Activated naive CD4-positive, alpha-beta T cell treated with anti-CD3 and anti-CD28 coated beads, Interleukin-2, amount 10 ng/mL, durations not matched to agents 7 days and 5 days (primary cell): ENCODE data around the gene FRMD1.

ENCODE experiments used
- CTCF ChIA-PET: fragments of 350-600 bp; sonication (Branson Sonifier 250); formaldehyde crosslinking; loops from one replicate; lab custom pipeline; 2021; ENCODE audit warnings: antibody characterized with exemption; lab: Charles Lee
- DNase-seq: peaks from one replicate; pipeline ENCODE4 v3.0.0-alpha.2; 2020
- H3K27ac Mint-ChIP-seq: one replicate; pipeline ENCODE4 v1.8.0; 2021; ENCODE audit warnings: mild to moderate bottlenecking, moderate library complexity, mixed read lengths
- H3K27me3 Mint-ChIP-seq: one replicate; pipeline ENCODE4 v1.8.0; 2021; ENCODE audit warnings: mild to moderate bottlenecking, mixed read lengths
- H3K36me3 Mint-ChIP-seq: one replicate; pipeline ENCODE4 v1.8.0; 2021; ENCODE audit warnings: mixed read lengths
- H3K4me1 Mint-ChIP-seq: one replicate; pipeline ENCODE4 v1.8.0; 2021; ENCODE audit warnings: mixed read lengths
- H3K4me3 Mint-ChIP-seq: one replicate; pipeline ENCODE4 v1.8.0; 2021; ENCODE audit warnings: mild to moderate bottlenecking, moderate library complexity, mixed read lengths
- H3K9me3 Mint-ChIP-seq: one replicate; pipeline ENCODE4 v1.8.0; 2021; ENCODE audit warnings: mixed read lengths

FRMD1 gene

DNA sequence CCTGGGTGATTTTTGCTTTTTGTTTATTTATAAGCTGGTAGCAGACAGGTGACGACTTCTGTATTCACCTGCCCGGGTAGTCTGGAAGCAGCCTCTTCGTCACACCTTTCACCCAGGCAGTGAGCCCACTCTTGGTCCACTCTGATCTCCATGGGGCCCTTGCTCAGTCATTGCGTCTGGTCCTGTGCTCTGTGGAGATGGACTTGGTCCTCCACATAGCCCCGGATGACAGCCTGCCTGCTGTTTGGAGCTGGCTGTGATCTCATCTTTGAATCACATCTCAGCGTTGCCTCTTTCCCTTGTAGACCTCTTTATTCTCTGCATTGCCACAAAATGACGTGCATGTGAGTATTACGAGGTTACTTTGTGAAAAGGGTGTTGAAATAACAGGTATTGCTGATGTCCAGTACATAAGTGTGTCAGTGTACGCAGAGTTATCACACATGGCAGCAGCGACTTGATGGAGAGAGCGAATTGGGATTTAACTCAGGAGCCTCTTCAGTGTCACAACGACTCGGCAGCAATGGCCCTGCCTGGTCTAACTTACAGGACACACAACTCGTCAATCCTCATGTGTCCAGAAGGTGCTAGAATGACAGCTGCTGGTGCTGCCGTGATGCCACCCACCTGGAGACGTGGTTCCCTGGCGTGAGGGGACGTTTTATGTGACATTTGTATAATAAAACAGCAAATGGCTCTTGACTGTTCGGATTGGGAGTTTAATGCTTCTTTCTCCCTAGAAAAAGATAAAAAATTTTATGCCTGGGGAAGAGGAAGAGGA lies 24.2 kb upstream of the FRMD1 start:
- Mint-ChIP-seq H3K9me3 (no peaks in the 10 kb centered on the region), H3K4me3 (no peak overlapping the region), H3K27ac (no peak overlapping the region), H3K36me3 (no peaks in the 10 kb centered on the region), H3K27me3 (peaks cover 62% of the 10 kb centered on the region), H3K4me1 (no peaks in the 10 kb centered on the region)
- CTCF ChIA-PET, result no interaction called here
- DNase-seq, result no peak

DNA sequence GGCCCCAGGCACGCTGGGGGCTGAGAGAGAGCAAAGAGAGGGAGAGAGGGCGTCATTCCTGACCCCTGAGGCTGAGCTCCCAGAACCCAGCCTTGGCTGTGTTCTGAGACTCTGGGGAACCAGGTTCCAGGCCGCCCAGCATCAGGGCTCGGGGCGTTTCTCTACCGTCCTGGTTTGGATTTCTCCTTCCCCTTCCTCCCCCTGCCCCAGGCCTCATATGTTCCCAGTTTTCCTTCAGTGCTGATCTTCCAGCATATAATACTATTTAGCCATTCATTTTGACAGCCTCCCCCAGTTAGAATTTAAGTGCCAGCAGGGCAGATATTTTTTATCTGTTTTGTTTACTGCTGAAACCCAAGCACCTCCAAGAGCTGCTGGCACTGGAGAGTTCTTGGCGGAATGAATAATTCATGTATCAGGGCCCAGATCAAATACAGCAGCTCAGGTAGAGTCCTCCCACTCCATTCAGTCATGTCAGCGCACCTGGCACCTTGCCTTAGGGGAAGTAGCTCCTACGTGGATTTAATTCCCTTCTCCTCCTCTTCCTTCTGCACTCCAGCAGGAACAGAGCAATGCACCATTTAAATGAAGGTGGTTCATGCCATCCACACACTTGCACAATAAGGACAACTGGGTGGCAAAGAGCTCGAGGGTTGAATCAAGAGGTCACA lies 23.4 kb upstream of the FRMD1 start:
- DNase-seq, result no peak
- Mint-ChIP-seq H3K36me3 (no peaks in the 10 kb centered on the region), H3K9me3 (no peaks in the 10 kb centered on the region), H3K27ac (no peak overlapping the region), H3K4me3 (no peak overlapping the region), H3K4me1 (no peaks in the 10 kb centered on the region), H3K27me3 (peaks cover 62% of the 10 kb centered on the region)
- CTCF ChIA-PET, result no interaction called here

DNA sequence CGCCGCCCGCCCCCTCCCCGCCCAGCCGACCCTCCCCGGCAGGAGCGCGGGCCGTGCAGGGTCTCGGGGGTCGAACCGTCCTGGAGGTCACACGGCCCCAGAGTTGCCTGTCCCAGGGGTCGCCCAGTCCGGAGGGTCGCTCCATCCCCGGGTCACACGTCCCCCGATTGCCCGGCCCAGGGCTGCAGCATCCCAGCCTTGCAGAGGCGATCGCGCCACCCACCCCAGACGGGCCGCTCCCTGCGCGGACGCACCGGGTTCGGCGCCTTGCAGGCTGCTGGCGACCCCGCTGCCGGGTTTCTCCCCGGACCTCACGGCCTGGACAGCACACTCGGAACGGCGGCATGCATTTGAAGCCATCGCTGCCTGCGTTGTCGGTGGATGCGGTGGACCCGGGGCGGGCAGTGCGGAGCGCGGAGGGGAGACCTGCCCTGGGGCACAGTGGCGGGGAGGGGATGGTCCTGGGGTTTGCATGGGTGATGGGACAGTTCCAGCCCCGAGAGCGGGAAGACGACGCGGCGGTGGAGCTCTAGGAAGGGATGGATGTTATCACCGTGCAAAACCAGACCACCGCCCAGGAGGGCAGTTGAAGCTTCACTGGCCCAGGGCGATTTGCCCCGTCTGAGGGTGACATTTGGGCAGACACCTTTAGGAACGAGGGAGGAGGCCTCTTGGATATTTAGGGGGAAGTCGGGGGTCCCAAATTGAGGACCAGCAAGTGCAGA lies 22.7 kb upstream of the FRMD1 start:
- CTCF ChIA-PET, result no interaction called here
- Mint-ChIP-seq H3K4me3 (no peak overlapping the region), H3K4me1 (no peaks in the 10 kb centered on the region), H3K36me3 (no peaks in the 10 kb centered on the region), H3K27ac (no peak overlapping the region), H3K9me3 (no peaks in the 10 kb centered on the region), H3K27me3 (peaks cover 62% of the 10 kb centered on the region)
- no peak for DNase-seq

DNA sequence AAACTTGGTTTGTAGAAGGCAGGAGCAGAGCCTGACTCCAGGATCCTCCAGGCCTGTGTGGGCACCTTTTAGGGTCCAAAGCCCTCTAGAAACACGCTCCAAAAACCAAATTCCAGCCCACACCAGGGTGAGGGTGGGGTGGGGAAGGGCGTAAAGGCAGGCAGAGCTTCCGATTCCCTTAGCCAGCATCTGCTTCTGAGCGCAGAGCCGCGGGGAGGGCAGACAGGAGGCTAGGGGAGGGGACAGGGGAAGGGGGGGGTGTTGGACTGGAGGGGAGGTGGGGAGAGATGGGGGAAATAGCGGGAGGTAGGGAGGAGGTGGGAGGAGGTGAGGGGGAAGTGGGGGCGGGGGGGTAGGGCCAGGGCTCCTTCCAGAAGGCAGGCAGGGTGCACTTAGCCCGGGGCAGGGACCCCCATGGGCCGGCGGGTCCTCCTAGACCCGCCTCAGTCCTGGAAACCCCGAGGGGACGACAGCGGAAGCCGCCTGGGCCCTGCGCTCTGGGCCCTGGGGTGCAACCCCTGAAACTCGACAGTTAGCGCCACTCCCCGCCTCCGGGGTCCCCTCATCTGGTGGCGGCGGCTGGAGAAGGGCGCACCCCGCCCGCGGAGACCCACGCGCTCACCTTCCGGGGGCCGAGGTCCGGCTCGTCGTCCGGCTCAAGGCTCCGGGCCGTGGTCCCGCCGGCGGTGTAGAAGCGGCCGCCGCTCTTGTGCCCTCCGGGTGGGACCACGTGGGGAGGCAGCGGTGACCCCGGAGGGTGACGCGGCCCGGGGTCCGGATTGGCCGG lies 22.0 kb upstream of the FRMD1 start:
- Mint-ChIP-seq H3K27me3 (peaks cover 59% of the 10 kb centered on the region), H3K4me3 (no peak overlapping the region), H3K36me3 (no peaks in the 10 kb centered on the region), H3K27ac (no peak overlapping the region), H3K9me3 (no peaks in the 10 kb centered on the region), H3K4me1 (no peaks in the 10 kb centered on the region)
- CTCF ChIA-PET, result no interaction called here
- no peak for DNase-seq

DNA sequence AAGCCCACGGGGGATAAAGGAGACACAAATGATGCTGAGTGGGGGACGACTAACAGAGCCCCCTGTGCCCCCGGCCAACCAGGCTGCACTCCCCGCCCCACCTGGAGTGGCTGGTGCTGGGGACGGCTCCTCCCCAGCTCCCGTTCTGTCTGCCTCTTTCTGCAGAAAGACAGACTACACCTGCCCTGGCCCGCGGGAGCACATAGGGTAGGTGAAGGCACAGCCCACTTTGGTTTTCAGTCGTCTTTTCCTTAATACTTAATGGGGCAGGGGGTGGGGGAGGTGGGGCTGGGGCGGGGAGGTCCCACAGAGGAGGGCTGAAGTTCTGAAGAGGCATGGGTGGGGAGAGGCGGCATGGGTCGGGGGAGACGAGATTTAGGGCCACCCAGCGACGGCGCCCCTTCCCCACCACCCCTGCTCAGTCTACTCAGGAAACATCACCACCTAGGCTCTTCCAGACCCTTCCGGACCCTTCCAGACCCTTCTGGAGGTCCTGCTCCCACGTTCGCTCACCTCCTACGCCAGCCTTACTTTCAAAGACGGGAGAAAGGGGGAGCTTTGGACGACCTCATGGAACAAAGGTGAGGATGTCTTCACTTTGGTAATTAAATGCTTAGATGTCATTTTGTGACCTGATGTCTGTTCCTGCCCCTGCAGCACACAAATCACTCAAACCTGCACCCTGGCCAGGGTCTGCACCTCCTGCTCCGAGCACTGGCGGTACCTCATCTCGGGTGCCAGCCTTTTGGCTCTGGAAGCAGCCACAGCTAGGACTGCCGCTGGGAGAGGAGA lies 21.2 kb upstream of the FRMD1 start:
- H3K4me3 Mint-ChIP-seq, result no peak overlapping the region
- H3K27ac Mint-ChIP-seq, result no peak overlapping the region
- H3K36me3 Mint-ChIP-seq, result no peaks in the 10 kb centered on the region
- no peak for DNase-seq
- H3K9me3 Mint-ChIP-seq, result no peaks in the 10 kb centered on the region
- CTCF ChIA-PET, result no interaction called here
- peaks cover 57% of the 10 kb centered on the region for H3K27me3 Mint-ChIP-seq
- H3K4me1 Mint-ChIP-seq, result no peaks in the 10 kb centered on the region

DNA sequence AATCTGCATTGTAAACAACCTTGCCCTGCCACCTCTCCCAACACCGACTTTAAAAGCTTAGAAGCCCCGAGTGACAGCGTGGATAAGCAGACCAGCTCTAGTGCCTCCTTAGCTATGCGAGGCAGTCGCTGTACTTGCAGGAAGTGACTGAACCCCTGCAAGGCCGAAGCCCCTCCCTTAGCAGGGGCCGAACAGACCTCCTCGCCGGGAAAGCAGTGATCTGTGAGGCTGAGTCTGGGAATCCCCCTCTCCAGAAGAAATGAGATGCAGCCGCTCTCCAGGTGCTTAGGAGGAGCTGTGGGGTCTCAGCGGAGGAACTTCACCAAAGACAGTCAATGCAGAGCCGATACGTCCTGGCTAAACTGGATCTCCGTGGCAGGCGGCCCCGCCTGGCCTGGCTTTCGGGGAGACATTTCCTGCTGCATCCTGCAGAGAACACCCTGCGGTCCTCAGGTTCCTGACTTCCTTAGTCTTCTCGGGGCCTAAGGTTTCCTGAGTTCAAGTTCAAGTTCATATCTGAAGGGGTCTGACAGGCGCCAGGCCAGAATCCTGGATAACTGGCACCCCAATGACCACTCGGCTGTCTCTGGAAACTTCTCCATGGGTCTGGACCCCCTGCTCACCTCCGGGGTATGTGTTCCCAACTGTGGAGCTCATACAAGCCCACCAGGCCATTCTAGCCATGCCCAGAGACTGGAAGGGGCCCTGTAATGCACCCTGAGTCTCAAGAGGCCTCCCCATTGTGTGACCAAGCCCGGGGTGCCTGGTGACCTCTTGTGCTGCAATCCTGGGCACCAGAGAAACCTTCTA lies 20.4 kb upstream of the FRMD1 start:
- H3K4me1 Mint-ChIP-seq, result no peaks in the 10 kb centered on the region
- no peaks in the 10 kb centered on the region for H3K9me3 Mint-ChIP-seq
- H3K36me3 Mint-ChIP-seq, result no peaks in the 10 kb centered on the region
- no peak overlapping the region for H3K27ac Mint-ChIP-seq
- no peak for DNase-seq
- CTCF ChIA-PET, result no interaction called here
- H3K4me3 Mint-ChIP-seq, result no peak overlapping the region
- peaks cover 51% of the 10 kb centered on the region for H3K27me3 Mint-ChIP-seq

DNA sequence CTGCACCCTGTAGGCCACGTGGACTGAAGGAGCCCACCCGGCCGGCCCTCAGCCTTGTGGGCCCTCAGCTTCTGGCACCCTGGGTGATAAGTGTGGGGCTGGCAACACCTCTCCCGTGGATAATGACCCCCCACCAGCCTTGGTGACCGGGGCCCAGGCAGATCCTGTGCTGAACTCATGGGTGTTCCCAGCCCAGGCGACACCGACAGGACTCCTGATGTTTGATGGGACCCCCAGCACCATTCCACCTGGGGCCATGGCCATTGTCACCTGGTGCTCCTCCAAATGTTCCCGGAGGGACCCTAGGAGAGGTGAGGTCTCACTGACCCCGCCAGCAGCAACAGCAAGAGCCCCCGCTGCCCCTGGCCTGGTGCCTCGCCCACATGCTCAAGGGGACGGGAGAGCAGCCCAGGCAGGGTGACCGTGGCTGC lies 19.4 kb upstream of the FRMD1 start:
- no peak overlapping the region for H3K27ac Mint-ChIP-seq
- no peak for DNase-seq
- no peaks in the 10 kb centered on the region for H3K4me1 Mint-ChIP-seq
- CTCF ChIA-PET, result no interaction called here
- no peaks in the 10 kb centered on the region for H3K9me3 Mint-ChIP-seq
- H3K27me3 Mint-ChIP-seq, result peaks cover 44% of the 10 kb centered on the region
- H3K4me3 Mint-ChIP-seq, result no peak overlapping the region
- H3K36me3 Mint-ChIP-seq, result no peaks in the 10 kb centered on the region

DNA sequence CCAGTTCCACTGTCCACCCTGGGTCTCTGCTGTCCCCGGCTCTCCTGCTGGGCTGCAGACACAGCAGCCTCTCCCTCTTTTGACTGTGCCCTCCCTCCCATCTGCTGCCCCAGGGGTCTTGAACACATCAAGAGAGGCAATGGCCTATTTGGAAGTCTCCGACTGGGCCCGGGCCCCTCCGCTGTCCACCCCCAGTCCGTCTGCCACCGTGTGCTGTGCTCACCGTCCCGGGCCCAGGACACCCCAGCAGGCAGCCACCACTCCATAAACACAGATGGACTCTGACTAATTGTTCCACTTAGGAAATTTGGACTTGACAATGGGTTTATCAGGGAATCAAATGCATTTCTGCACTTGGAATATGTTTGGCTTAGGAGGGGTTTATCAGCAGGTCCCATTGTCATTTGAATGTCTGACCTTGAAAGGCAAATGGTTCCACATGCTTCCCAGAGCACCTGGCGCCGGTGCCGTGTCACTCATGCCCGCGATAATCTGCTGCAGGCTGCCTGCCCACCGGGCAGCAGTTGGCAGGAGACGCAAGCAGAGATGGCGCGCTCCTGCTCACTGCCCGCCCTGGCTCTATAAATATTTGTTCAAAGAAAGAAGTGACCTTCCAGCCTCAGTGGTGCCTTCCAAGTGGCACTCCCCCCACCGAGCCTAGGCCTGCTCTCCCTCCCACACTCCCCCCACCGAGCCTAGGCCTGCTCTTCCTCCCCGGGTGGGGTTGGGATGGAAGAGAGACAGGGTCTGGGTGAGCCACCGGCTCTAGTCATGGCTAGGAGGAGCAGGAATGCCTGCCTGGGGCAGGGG lies 18.8 kb upstream of the FRMD1 start:
- no peak overlapping the region for H3K4me3 Mint-ChIP-seq
- H3K4me1 Mint-ChIP-seq, result no peaks in the 10 kb centered on the region
- no peak overlapping the region for H3K27ac Mint-ChIP-seq
- no peak for DNase-seq
- H3K36me3 Mint-ChIP-seq, result no peaks in the 10 kb centered on the region
- H3K27me3 Mint-ChIP-seq, result peaks cover 37% of the 10 kb centered on the region
- H3K9me3 Mint-ChIP-seq, result peaks cover under 1% of the 10 kb centered on the region
- CTCF ChIA-PET, result no interaction called here

DNA sequence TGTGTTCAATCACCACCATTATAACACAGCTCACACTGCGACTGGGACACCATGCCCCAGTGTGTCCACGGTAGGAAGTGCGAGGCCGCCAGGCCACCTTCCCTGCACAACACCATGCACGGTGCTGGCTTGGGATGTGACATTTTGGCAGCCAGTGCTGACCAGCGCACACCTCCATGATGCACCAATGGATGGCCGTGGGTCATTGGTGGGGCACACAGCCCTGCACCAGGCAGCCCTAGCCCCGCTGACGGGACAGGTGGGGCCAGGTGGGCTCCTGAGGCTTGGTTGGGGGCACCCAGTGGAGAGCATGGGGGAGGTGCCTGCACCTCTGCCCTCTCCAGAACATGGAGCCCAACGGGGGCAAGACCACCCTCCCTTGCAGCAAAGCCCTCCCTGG lies 18.2 kb upstream of the FRMD1 start:
- no peak for DNase-seq
- Mint-ChIP-seq H3K4me3 (no peak overlapping the region), H3K9me3 (peaks cover 4% of the 10 kb centered on the region), H3K36me3 (no peaks in the 10 kb centered on the region), H3K4me1 (no peaks in the 10 kb centered on the region), H3K27me3 (peaks cover 31% of the 10 kb centered on the region), H3K27ac (no peak overlapping the region)
- CTCF ChIA-PET, result no interaction called here

DNA sequence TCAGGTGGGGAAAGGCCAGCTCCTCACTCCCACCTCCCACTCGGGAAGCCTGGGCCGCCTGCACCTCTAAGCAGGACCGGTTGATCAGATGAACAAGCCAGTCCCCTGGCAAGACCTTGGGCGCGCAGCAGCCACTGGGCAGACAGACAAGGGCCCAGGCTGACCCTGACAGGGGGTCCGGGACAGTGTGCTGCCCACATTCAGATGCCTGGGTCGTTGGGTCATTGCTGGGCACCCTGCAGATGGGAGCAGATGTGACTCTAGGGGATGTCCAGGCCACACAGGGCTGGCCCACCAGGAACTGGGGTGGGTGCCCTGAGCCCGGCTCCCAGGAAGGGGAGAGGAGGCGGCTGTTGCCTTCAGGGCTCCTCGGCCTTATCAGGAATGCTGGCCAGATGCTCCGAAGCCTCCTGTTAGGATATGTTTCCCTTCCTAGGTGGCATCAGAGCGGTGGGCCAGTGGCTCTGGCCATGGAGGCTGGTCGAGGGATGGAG lies 17.3 kb upstream of the FRMD1 start:
- H3K4me1 Mint-ChIP-seq, result no peaks in the 10 kb centered on the region
- CTCF ChIA-PET, result no interaction called here
- H3K27me3 Mint-ChIP-seq, result peaks cover 24% of the 10 kb centered on the region
- no peak overlapping the region for H3K27ac Mint-ChIP-seq
- no peaks in the 10 kb centered on the region for H3K36me3 Mint-ChIP-seq
- no peak for DNase-seq
- H3K9me3 Mint-ChIP-seq, result peaks cover 5% of the 10 kb centered on the region
- no peak overlapping the region for H3K4me3 Mint-ChIP-seq

DNA sequence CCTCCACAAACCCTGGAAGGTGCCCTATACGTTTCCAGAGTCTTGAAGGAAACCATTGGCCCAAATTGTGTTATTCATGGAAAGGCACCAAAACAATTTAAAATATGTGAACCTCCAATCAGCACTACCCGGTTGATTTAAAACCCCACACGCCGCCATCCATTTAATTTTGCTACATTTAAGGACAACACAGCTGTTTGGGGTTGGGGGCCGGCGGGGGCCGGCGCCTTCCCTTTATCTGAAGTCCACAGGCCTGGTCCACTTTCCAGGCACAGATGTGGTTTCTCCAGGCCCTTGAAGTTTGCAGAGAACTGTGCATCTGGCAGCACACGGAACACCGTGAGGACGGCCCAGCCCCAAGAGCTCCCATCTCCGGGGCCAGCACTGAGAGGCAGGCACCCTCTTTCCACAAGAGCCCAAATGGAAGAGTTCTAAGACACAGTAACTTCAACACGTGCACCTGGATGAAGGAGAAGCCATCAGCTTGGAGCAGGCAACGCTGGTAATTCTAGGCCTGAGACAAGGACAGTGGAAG lies 16.8 kb upstream of the FRMD1 start:
- H3K9me3 Mint-ChIP-seq, result peaks cover 5% of the 10 kb centered on the region
- H3K27ac Mint-ChIP-seq, result no peak overlapping the region
- H3K4me3 Mint-ChIP-seq, result no peak overlapping the region
- H3K4me1 Mint-ChIP-seq, result no peaks in the 10 kb centered on the region
- no peak for DNase-seq
- H3K36me3 Mint-ChIP-seq, result no peaks in the 10 kb centered on the region
- H3K27me3 Mint-ChIP-seq, result peaks cover 19% of the 10 kb centered on the region
- CTCF ChIA-PET, result no interaction called here

DNA sequence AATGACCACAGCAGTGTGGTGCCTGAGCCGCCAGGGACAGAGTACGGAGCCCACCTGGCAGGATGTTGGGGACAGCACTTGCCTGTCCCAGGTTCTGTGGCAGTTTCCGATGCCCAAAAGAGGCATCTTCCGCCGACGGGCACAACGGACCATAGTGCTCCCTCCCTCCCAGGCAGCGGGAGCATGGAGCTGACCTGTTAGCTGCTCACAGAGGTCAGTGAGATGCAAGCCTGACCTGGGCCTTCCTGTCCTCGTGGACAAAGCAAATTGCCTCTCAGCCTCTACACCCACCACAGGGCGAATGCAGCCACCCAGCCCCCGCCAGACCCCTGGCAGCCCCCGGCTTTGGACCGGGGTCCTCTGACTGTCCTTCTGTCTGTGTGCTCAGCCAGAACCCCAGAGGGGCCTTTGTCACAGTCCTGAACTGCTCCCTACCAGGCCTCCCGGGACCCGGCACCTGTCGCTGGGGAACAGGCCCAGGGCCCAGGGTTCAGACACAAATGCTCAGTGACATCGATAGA lies 16.2 kb upstream of the FRMD1 start:
- Mint-ChIP-seq H3K4me1 (no peaks in the 10 kb centered on the region), H3K4me3 (no peak overlapping the region), H3K9me3 (peaks cover 5% of the 10 kb centered on the region), H3K27ac (no peak overlapping the region), H3K27me3 (peaks cover 13% of the 10 kb centered on the region), H3K36me3 (no peaks in the 10 kb centered on the region)
- DNase-seq, result no peak
- CTCF ChIA-PET, result no interaction called here
